COLO829 (cell line): Measurements from ENCODE around the gene ESYT3.
"Not testable (repeated sequence)": the region's sequence is repeated elsewhere in the genome, so short reads cannot be mapped to it uniquely, and the experiment has no call there.

Experiments used
- DNase-seq: peaks from one replicate; pipeline ENCODE4 v3.0.0; 2012; ENCODE audit warnings: low spot score

ESYT3 gene

DNA sequence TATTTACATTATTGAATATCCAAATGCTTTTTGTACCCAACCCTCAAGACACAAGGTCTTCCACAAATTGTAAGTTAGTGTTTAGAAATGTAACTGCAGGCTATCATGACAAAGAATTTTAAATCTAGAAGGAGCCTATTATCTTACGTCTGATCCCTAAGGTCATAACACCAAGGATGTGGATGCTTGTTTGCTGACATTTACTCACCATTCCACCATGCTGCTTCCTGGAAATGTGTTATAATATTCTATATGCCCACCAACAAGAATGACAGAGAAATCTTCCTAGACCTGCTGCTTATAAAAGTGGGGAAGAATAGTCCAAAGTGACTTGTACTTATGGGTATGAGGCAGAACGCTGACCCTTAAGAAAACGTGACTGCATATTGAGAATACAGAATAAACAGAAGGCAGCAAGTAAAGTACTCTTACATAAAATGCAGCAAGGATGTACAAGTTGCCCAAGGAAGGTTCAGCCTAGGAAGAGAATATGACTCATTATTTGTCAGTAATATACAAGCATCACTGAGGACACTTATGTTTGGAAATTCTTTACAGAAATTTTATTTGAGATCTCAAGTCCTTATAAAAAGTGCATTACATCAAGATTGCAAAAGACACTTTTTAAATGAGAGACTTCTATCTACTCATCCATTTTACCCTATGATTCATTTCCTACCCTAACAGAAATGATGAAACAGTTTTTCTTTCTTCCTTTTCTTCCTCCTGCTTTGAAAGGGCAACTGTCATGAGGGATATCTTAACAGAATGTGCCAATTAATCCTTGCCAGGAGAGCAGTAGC lies 59.6 kb downstream of the ESYT3 start:
- DNase-seq, result peak; percentile 93

DNA sequence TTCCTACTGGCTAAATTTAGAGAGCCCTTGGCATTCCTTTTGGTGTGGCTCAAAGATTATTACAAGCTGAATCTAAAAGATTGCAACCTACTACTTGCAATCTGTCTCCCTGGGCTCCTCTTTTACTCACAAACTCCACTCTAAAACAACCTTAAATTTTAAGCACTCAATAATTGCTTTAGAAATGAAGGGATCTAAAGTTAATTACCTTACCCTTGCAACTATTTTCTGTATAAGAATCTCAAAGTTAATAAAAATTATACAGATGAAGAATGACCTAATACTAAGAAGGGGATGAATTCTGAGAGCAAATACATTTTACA lies 60.2 kb downstream of the ESYT3 start:
- DNase-seq, result no peak

DNA sequence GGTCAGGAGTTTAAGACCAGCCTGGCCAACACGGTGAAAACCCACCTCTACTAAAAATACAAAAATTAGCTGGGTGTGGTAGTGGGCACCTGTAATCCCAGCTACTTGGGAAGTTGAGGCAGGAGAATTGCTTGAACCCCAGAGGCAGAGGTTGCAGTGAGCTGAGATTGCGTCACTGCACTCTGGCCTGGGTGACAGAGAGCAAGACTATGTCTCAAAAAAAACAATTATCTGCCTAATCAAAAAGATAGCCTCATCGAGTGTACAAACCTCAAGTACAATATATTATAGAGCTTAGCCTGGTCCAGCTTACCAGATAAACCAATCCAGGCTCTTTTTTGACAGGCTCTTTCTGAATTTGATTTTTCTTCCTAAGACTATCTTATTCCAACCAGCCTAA lies 61.2 kb downstream of the ESYT3 start:
- DNase-seq, result not testable (repeated sequence)

DNA sequence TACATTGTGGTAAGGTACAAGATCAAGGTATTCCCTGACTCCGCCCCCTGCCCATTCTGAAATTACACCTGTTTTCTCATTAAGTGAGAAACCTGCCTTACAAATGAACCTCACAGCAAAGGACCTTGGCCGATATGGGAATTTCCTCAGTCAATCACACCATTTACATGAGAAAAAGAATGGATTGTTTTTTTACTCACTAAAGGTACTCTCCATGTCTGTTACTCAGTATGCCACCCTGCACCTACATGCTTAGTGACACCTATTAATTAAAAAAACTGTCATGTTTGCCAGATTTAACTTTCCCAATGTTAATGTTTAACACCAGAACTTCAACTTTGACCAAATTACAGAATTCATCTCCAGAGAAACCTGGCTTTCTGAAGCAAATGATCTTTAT lies 62.0 kb downstream of the ESYT3 start:
- no peak for DNase-seq

DNA sequence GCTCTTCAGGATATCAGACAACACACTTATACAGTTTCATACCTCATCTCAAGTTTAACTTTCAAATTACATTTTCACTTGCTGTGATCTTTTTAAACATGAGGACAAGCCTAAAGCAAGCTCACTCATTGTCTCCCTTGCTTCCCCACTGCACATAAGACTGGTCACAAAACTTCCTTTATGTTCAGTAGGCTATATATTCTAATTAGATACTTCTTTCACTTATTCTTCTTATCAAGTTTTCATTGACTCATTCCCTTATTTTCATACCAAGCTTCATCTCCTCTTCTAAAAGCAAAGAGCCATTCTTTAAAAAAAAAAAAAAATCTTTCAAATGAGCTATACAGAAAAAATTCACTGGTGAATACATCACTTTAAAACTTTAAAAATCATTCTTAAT lies 62.6 kb downstream of the ESYT3 start:
- DNase-seq, result peak; percentile 91

- DNase-seq, result no peak
Observed at GRCh38 chr3:138497851-138498250, 63.4 kb downstream of the ESYT3 start.

DNA sequence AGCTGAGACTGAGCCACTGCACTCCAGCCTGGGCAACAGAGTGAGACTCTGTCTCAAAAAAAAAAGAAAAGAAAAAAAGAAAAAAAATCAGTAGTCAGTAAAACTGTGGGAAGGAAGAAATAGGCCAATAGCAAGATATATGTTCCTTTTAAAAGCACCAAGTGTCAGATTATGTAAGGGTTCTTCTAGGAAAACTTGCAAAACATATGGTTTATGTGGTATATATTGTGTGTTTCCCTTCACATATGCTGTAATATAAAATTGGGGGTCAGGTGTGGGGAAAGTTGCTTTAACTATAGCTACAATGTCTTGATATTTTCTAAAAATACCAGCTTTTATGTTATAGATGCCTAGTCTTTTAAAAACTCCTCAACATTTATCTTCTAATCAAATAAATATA lies 64.6 kb downstream of the ESYT3 start:
- DNase-seq, result no peak

- DNase-seq, result no peak
Observed at GRCh38 chr3:138507524-138507923, 73.1 kb downstream of the ESYT3 start.

DNA sequence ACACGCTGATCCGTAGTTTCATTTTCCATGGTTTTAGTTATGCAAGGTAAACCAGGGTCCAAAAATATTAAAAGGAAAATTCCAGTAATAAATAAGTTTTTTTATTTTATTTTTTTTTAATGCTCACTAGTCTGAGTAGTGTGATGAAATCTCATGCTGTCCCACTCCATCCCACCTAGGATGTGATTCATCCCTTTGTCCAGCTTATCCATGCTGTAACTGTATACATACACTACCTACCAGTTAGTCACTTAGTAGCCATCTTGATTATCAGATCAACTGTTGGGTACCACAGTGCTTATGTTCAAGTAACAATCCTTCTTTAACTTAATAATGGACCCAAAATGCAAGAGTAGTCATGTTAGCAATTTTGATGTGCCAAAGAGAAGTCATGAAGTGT lies 75.2 kb downstream of the ESYT3 start:
- no peak for DNase-seq

DNA sequence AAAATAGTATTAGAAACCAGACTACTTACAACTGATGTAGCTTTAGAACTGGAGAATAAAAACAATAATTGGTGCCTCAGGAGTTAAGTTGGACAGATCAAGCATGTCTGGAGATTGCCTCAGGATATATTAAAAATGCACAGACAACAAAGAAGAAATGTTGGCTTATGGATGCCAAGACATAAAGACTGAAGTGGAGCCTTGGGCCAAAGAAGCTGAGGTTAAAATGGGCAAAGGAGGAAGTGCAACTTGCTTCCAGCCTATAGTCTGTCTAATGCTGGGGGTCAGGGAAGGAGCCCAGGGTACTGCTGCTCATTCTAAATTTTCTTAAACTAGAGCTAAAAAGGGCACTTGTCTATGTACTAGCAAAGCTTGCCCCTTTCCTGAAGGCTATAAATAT lies 77.5 kb downstream of the ESYT3 start:
- peak; percentile 58 for DNase-seq

- no peak for DNase-seq
Observed at GRCh38 chr3:138513090-138513843, 78.9 kb downstream of the ESYT3 start.

GRCh38 chr3:138521445-138521844 lies 87.0 kb downstream of the ESYT3 start:
- DNase-seq, result not testable (repeated sequence)
